ENCODE results near the gene TOPBP1.
"Not testable (repeated sequence)": the region's sequence is repeated elsewhere in the genome, so short reads cannot be mapped to it uniquely, and the experiment has no call there.

TOPBP1 gene

DNA sequence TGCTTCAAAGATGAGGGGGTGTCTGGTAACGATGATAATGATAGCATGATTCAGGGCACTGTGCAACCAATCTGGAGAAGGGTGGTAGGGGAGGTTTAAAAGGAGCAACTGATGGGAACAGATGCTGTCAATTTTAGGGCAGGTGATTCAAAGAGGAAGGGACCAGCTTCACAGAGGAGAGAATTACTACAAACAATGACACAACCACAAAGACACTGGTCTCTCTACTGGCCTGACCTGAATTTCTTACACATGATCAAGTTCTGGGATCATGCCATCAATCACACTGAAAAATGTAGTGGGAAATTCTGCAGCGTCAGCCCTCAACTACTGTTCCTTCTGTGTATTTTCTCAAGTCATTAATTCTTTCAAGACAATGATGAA is 90.8 kb downstream of the TOPBP1 start:
- TF ChIP-seq CTCF (IDR thresholded peaks at IDR 0.05; ENCODE audit: low read depth, low read length): no peak
- DNase-seq (ENCODE audit: extremely low read depth, low read depth): no peak

- no peak for TF ChIP-seq CTCF (IDR thresholded peaks at IDR 0.05; ENCODE audit: low read depth, low read length)
- DNase-seq (ENCODE audit: extremely low read depth, low read depth): no peak
Measured at GRCh38 chr3:133570139-133570936, 91.4 kb downstream of the TOPBP1 start.

DNA sequence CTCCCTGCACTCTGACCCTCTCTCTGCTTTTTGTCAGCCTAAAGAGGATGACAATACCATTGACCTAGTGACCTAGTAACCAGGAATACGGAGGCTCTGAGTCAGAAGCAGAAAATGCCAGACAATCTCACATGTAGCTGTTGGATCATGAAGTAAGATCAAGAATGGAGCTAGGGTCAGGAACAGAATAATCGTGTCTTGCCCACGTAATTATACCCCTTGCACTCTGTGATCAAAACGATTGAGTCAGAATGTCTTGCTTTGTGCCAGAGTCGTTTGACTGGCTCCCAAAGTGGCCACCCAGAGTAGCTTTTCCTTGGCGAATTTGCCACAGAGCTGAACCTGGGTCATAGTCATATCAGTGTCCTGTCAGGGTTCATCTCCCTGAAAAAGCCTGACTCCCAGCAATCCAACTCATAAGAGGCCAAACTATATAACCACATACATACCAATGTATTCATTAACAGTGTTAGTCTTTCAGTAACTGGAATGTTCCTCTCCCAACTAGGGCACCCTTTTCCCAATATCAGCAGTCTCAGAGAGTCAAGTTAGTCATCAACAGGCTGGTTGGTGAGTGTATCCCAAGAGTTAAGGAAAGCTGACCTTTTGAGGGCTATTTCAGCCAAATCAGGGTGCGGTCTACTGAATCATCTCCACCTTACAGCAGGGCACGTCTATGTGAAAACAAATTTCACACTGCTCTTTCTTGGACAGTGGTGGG is 93.3 kb downstream of the TOPBP1 start:
- TF ChIP-seq CTCF (IDR thresholded peaks at IDR 0.05; ENCODE audit: low read depth, low read length): no peak
- no peak for DNase-seq (ENCODE audit: extremely low read depth, low read depth)

GRCh38 chr3:133563816-133564215 is 97.9 kb downstream of the TOPBP1 start:
- TF ChIP-seq CTCF (IDR thresholded peaks at IDR 0.05; ENCODE audit: low read depth, low read length): no peak
- DNase-seq (ENCODE audit: extremely low read depth, low read depth): no peak

- no peak for TF ChIP-seq CTCF (IDR thresholded peaks at IDR 0.05; ENCODE audit: low read depth, low read length)
- DNase-seq (ENCODE audit: extremely low read depth, low read depth): no peak
Measured at GRCh38 chr3:133563186-133563591, 98.6 kb downstream of the TOPBP1 start.

- no peak for DNase-seq (ENCODE audit: extremely low read depth, low read depth)
- no peak for TF ChIP-seq CTCF (IDR thresholded peaks at IDR 0.05; ENCODE audit: low read depth, low read length)
Measured at GRCh38 chr3:133562376-133562775, 99.4 kb downstream of the TOPBP1 start.

GRCh38 chr3:133561679-133562078 is 100.1 kb downstream of the TOPBP1 start:
- TF ChIP-seq CTCF (IDR thresholded peaks at IDR 0.05; ENCODE audit: low read depth, low read length): no peak
- no peak for DNase-seq (ENCODE audit: extremely low read depth, low read depth)

DNA sequence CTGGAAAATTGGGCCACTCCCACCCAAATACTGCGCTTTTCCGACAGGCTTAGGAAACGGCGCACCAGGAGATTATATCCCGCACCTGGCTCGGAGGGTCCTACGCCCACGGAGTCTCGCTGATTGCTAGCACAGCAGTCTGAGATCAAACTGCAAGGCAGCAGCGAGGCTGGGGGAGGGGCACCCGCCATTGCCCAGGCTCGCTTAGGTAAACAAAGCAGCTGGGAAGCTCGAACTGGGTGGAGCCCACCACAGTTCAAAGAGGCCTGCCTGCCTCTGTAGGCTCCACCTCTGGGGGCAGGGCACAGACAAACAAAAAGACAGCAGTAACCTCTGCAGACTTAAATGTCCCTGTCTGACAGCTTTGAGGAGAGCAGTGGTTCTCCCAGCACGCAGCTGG is 110.2 kb downstream of the TOPBP1 start:
- DNase-seq (ENCODE audit: extremely low read depth, low read depth): not testable (repeated sequence)

Data from AG09319 (cell line).